Effector memory CD8-positive, alpha-beta T cell (primary cell): ENCODE measurements around the gene ODAM.
"Not testable (repeated sequence)": the region's sequence is repeated elsewhere in the genome, so short reads cannot be mapped to it uniquely, and the experiment has no call there.

Source experiments
- ATAC-seq: fragments of 150-1000 bp; cut with Tn5 transposase; replicated peaks from 2 replicates; pipeline ENCODE4 v1.10.0; 2021; ENCODE audit warnings: mild to moderate bottlenecking, moderate library complexity
- DNase-seq, 3 experiments: peaks; one replicate each; pipeline ENCODE4 v3.0.0; 2021
- H3K27ac Mint-ChIP-seq, 2 donors: one replicate each; pipeline ENCODE4 v1.8.0; 2022; ENCODE audit warnings: mild to moderate bottlenecking in 2 of 2, mixed read lengths in 2 of 2, moderate library complexity in 2 of 2
- H3K27me3 Mint-ChIP-seq, 2 donors: one replicate each; pipeline ENCODE4 v1.8.0; 2022; ENCODE audit warnings: mixed read lengths in 2 of 2
- H3K36me3 Mint-ChIP-seq: one replicate; pipeline ENCODE4 v1.8.0; 2022; ENCODE audit warnings: mild to moderate bottlenecking, moderate library complexity, mixed read lengths; ENCODE audit not compliant: insufficient read depth
- H3K4me1 Mint-ChIP-seq, 2 donors: one replicate each; pipeline ENCODE4 v1.8.0; 2022; ENCODE audit warnings: low read depth in 2 of 2, mixed read lengths in 2 of 2
- H3K4me3 Mint-ChIP-seq, 2 donors: one replicate each; pipeline ENCODE4 v1.8.0; 2022; ENCODE audit warnings: mild to moderate bottlenecking in 2 of 2, mixed read lengths in 2 of 2, moderate library complexity in 2 of 2
- H3K9me3 Mint-ChIP-seq, 2 donors: one replicate each; pipeline ENCODE4 v1.8.0; 2022; ENCODE audit warnings: mixed read lengths in 2 of 2

The ODAM gene

GRCh38 chr4:70242297-70242696 lies 46.8 kb downstream of the ODAM start, which contains the start of gene CSN3:
Gene CSN3, plus strand, starts transcription at chr4:70242597. Its CDS starts 2,223 bp downstream, at chr4:70244820.
- not testable (repeated sequence) for H3K9me3 Mint-ChIP-seq, H3K27ac Mint-ChIP-seq, H3K4me1 Mint-ChIP-seq, H3K36me3 Mint-ChIP-seq, ATAC-seq, DNase-seq, H3K27me3 Mint-ChIP-seq, H3K4me3 Mint-ChIP-seq

GRCh38 chr4:70243091-70243490 lies 47.6 kb downstream of the ODAM start:
- Mint-ChIP-seq H3K4me3 (no peak overlapping the region), H3K27ac (no peak overlapping the region), H3K9me3 (peaks cover 0 to 4% of the 10 kb centered on the region in 2 donors)

GRCh38 chr4:70251250-70251944 lies 55.9 kb downstream of the ODAM start:
- DNase-seq = no peak
- H3K4me3 Mint-ChIP-seq = no peak overlapping the region
- no peak for ATAC-seq
- H3K9me3 Mint-ChIP-seq = peaks cover 4 to 6% of the 10 kb centered on the region in 2 donors
- no peak overlapping the region for H3K27ac Mint-ChIP-seq
- no peaks in the 10 kb centered on the region for H3K27me3 Mint-ChIP-seq
- H3K4me1 Mint-ChIP-seq = no peaks in the 10 kb centered on the region
- no peaks in the 10 kb centered on the region for H3K36me3 Mint-ChIP-seq

More at GRCh38 chr4:70243091-70243490, 47.6 kb downstream of the ODAM start:
- Mint-ChIP-seq H3K27me3 (no peaks in the 10 kb centered on the region), H3K36me3 (no peaks in the 10 kb centered on the region), H3K4me1 (no peaks in the 10 kb centered on the region)
- DNase-seq (no peak), ATAC-seq (no peak)

GRCh38 chr4:70251945-70252277 lies 56.4 kb downstream of the ODAM start:
- H3K27ac Mint-ChIP-seq = no peak overlapping the region
- ATAC-seq = no peak

More at GRCh38 chr4:70251945-70252277, 56.4 kb downstream of the ODAM start:
- peaks cover 4 to 6% of the 10 kb centered on the region in 2 donors for H3K9me3 Mint-ChIP-seq
- H3K36me3 Mint-ChIP-seq = no peaks in the 10 kb centered on the region
- H3K27me3 Mint-ChIP-seq = no peaks in the 10 kb centered on the region
- no peak for DNase-seq
- no peak overlapping the region for H3K4me3 Mint-ChIP-seq
- H3K4me1 Mint-ChIP-seq = no peaks in the 10 kb centered on the region
